OCI-LY7 (cell line): Measurements from ENCODE around the gene NOS2.

Source experiments
- CTCF ChIP-seq: fragments of 200-600 bp; sonication (generic); conservative IDR thresholded peaks from 2 replicates; pipeline ENCODE4 v1.5.1; 2014; ENCODE audit warnings: mild to moderate bottlenecking, antibody characterized with exemption, low read length, moderate library complexity, mixed read lengths
- EZH2phosphoT487 ChIP-seq: fragments of 200-600 bp; sonication (generic); IDR thresholded peaks from 2 replicates; pipeline ENCODE4 v1.6.1; 2018; ENCODE audit warnings: low read depth, borderline replicate concordance, mild to moderate bottlenecking, mixed run types, antibody characterized with exemption, low read length, moderate library complexity, mixed read lengths

GRCh38 chr17:27848931-27849330 lies 48.6 kb upstream of the NOS2 start:
- TF ChIP-seq CTCF (no peak), EZH2phosphoT487 (no peak)
